Activated CD4-positive, alpha-beta T cell treated with anti-CD3 and anti-CD28 coated beads, Interleukin-2, Interleukin-4, amounts not matched to agents 100 ng/mL and 50 ng/mL, durations not matched to agents 16 hours and 8 hours (primary cell): Measurements from ENCODE around the gene HGF.

ENCODE experiments used
- DNase-seq: peaks from one replicate; pipeline ENCODE4 v3.0.0-alpha.2; 2020; ENCODE audit warnings: low spot score

Gene HGF

DNA sequence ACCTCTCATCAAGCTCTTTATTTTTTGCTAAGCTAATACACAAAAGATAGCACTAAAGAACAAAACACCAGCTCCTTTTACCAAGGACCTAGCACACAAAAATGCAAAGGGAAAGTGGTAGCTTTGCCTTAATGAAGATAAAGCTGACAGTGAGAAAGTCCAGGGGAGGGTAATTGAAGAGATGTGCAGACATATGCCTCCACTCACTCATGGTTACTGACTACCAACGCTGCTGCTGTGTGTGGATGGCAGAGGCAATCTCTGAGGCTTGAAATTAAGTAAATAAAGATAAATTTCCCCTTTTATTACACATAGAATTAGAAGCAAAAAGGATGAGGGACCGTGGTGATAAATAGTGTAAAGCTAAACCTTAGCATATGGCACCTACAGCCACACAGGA, 87.0 kb downstream of the HGF start:
- no peak for DNase-seq

DNA sequence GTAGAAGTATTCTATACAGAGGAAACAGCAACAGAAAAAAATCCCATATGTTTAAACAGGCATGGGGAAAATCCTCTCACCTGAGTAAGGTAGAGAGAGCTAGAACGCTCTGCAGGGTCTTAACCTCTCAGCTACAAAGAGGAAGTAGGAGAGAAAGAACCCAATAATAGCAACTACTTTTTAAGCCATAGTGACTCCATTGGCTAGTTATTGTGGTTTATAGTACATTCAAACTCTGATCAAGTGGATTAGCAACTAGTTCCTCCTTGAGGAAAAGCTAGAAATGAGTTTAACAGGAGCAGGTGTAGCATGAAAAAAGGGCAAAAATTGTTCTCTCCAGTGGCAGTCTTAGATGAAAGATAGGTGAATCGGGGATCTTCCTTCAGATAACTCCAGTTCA, 89.7 kb downstream of the HGF start:
- DNase-seq: no peak

DNA sequence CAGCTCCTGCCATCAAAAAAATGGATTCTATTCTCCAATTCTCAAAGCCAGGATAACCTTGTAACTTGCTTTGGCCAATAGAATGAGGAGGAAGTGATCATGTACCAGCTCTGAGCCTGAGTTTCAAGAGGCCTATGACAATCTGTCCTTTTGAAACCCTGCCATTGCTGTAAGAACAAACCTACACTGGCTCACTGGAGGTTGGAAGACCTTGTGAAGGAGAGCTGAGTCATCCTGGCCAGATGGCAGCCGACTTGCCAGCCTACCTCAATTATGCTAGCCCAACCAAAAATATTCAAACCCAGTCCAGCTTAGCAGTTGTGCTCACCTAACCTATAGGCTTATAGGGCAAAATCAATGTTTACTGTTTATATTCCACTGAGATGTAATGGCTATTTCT, 93.0 kb downstream of the HGF start:
- DNase-seq: no peak

DNA sequence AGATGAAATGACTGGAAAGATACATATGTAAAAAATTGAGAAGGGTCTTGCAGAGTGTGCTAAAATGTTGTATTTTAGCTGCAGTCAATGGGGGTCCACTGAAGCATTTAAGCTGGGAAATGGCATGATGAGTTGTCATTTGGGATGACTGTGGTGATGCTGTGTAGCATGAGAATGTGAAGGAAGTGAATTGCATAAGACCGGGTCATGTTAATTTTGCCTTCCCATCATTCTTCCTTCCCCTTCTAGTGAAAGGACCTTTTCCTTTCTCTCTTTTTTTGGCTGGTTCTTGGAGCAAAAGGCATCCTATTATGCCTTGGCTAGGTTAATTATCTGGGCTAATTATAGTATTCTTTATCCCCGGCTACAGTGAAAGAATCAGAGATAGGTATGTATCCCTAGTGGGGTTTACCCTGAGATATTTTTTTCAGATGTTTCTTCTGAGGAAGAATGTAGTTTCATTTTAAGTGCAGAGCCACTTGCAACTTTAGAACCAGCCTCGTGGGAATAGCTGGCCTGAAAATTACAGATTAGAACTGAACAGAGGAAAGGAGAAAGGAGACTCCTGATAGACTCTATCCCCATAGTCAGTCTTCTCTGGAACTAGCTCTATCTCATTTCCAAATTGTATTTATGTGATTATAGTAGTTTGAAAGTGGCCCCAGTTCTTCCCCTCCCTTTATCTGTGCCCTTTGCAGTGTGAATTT, 93.6 kb downstream of the HGF start:
- DNase-seq: no peak

DNA sequence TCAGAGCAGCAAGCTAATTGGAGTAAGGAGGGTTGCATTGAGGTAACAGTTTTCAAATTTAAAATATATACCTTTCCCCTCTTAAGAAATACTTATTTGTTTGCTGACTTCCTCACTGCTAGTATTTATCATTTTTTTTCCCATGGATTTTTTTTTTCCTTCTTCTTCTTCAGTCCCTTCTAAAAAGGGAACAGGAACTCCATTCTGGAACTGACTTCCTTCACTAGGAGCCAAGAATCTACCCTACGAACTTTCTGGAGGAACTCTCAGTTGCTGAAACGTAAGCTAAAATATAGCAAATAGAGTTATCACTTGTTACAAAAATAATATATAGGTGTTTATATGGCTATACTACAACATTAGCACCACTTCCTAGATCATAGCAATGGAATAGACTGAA, 95.4 kb downstream of the HGF start:
- DNase-seq: no peak

DNA sequence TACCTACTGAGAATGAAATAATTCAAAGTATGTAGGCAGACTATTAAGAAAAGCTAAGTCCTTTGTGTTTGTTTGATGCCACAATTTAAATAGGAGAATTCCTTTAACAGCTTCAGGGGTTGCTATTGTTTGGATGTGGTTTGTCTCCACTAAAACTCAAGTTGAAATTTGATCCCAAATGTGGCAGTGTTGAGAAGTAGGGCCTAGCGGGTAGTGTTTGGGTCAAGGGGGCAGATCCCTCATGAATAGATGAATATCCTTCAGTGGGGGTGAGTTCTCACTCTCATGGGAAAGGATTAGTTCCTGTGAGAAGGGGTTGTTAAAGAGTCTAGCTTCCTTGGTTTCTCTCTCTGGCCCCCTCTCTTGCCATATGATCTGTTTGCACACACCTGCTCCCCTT, 97.0 kb downstream of the HGF start:
- DNase-seq: no peak

DNA sequence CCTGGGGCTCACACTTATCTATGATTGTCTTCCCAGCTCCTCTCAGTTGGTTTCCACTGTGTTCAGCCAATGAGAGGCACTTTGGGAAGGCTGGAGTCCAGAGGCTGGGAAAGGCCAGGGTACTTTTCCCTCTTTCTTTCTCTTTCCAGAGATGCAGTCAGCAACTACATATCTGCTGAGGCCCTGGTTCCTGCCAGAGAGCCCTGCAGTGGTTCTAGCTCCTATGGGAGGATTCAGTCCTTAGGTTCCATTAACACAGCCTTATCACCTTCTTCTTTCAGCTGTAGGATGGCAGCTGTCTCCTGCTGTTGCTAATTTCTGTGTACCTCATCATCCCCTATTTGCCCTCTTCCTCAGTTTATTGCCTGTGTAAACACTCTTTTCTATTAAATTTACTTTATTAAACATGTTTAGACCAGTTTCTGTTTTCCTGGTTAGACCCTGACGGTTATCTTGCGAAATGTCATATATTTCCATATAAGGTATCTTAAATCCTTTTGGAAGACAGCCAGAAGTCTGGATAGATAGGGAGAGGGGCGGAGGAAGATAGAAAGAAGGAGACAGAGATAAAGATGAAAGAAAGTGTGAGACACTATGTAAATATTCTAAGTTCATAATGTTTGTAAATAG, 100.3 kb downstream of the HGF start:
- DNase-seq: no peak

DNA sequence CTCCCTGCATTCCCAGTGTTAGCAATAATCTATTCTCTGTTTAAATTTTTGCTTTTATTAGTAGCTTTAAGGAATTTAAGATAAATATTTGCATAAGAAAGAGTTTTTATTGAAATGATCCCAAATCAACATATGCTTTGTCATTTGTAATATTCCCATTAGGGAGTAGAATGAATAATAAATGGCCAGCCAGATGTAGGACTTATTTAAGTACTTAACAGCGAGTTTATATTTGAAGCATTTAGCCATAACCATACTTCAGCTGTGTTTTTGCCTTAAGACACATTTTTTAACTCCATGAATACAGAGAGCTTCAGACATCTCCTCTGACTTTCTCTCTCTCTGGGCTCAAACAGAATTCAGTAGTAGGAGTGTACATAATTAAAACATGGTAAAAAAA, 103.6 kb downstream of the HGF start:
- no peak for DNase-seq

DNA sequence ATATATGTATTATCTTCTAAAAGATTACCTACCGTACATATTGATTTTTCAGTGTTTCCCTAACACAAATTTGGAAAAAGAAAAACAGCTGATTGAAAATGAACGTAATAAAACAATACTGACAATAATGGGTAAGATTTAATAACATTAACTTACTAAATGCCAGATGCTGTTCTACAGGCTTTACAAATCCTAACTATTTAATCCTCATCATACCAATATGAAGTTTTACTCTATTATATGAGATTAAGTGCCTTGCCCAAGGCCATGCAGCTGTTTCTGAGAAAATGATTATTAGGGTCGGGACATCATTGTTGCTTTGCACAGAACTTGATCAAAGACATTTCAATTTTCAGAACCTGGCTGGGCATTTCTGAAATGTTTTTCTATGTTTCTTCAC, 104.6 kb downstream of the HGF start:
- no peak for DNase-seq

DNA sequence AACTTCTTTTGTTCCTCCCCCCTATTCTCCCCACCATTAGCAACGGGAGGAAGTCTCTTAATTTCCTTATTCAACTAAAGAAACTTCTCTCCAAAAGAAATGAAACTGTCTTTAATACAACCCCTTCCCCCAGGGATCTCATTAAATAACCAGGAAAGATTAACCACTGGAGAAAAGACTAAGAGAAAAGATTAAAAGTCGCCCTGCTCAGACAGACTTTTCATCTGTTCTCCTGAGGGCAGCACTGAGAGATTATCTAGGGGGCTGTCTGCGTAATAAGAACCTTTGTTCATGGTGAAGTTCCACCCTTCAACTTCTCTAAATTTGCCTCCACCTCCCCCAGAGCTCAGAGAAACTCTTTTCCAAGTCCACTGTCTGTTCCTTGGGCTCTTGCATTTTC, 105.5 kb downstream of the HGF start:
- DNase-seq: no peak

DNA sequence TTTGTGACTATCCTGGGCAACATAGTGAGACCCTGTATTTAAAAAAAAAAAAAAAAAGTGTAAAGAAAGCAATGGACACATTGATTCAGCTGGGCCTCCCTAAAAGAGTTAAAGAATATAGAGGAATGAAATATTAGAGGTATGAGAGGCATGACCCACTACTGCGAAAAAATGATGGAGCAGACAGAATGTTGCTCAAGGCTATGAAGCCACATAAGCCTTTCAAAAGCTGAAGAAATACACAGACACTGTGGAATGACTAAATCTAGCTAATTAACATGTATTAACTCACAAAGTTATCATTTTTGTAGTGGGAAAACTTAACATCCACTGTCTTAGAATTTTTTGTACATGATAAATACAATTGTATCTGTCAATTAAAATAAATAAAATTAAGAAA, 107.3 kb downstream of the HGF start:
- DNase-seq: no peak

DNA sequence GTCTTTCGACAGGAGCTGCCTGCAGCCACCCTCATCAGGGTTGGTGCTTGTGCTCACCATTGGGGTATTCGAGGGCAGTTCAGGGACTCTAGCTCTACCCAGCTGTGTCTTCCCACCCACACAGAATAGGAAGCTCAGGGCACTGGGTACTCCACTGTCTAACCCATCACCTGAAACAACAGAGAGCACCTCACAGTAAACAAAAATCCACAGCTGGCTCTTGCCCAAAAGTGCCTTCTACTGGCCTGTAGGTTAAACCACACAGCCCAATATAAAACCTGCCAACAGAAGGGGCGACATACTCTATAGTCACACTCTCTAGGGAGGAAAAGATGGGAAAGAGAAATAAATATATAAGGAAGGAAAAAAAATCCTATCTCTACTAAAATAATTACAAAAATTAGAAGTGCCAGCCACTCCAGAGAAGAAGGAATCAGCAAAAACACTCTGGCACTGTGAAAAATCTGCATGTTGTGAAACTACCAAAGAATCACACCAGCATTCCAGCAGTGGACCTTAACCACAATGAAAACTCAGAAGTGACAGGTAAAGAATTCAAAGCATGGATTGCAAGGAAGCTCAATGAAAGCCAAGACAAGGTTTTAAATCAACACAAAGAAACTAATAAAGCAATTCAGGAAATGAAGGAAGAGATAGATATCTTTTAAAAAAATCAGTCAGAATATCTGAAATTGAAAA, 110.0 kb downstream of the HGF start:
- no peak for DNase-seq

DNA sequence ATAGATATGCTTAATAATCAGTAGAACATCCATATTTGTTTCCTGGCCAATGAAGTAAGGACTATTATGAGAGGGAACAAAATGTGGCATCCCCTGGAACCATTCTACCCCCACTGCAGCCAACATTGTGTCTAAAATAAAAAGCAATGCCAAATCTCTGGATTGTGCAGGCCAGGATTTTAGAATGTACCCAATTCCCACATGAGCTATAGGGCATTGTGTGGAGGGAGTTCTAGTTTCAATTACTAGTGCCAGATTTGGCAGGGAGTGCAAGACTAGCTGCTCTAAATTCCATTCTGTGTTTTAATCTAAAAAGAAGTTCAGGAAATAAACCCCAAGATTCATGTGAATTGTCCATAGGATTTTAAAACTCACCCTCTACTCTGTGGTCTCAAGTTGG, 112.3 kb downstream of the HGF start:
- no peak for DNase-seq

DNA sequence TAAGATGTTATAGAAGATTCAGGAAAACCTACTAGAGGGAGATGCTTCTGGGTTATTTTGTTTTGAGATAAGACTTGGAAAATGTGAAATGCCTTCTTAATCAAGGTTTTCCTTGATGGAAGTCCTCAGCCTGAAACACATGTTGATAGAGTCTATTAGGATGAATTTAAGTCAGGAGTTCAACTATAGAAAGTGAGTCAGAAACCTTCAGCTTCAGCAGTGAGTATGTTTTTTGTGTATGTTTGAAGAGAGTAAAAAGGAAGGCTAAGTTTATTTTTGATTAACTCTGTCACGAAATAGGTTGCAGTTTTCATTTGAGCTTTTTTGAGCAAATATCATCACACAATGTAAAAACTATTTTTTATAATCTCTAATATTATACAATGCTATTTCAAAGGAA, 114.6 kb downstream of the HGF start:
- DNase-seq: no peak

DNA sequence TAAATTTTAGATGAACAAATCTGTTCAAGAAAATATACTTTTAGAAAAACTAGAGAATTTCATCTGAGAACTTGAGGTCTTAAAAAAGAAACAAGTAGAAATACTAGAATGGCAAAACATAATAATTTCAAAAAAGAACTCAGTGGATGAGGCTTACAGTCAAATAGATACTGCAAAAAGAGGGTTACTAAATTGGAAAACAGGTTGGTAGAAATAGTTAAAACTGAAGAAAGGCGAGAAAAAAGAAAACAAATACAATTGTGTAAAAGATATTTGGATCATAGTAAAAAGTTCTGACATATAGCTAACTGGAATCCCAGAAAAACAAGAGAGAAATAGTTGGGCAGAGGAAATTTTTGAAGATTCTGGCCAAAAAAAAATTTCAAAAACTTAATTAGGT, 117.6 kb downstream of the HGF start:
- no peak for DNase-seq
